SH-SY5Y (cell line): ENCODE data around the gene CYB561D1.

ENCODE experiments used
- GATA2 ChIP-seq: IDR thresholded peaks from 2 replicates; pipeline ENCODE4 v1.6.1; 2011; ENCODE audit warnings: mild to moderate bottlenecking, low read depth, low read length
- GATA3 ChIP-seq: IDR thresholded peaks from 2 replicates; pipeline ENCODE4 v1.6.1; 2011; ENCODE audit warnings: low read depth, mild to moderate bottlenecking, low read length, moderate library complexity

CYB561D1 gene

GRCh38 chr1:109543283-109543987, 49.5 kb downstream of the CYB561D1 start:
- TF ChIP-seq GATA3 (no peak), GATA2 (no peak)

GRCh38 chr1:109543988-109544735, 50.3 kb downstream of the CYB561D1 start:
- TF ChIP-seq GATA2: no peak
- TF ChIP-seq GATA3: no peak

DNA sequence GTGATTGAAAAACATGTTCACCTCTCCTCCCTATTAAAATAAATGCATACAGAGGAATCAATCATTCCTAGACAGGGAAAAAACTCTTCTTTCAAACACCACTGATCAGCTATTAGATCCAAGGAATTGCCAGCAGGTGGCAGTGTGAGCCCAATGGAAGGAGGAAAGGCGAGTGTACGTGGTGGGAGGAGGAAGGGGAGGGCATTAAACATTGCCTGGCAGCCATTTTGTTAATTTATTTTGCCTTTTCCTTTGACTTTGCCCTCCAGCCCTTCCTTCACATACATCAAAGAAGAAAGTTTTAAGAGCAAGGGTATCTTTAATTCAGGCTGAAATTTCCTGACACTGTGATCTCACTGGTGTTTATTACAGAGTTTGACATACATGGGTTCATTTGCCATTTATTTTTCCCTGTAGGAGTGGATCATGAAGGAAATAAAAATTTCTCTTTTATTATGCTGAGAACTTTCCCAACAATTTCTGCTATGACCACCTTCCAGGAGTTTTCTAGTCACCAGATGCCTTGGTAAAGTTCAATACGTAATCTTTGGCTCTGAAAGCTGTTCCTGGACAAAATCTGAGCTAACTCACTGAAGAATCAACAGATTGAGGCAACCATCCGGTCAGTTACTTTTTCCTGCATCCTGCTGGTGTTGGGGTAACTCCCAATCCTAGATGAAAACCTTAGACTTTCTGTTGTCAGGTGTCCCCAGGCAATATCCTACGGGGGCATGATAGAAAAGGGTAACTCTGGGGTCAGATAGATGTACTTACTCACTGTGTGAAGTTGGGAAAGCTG, 52.6 kb downstream of the CYB561D1 start:
- TF ChIP-seq GATA3: no peak
- TF ChIP-seq GATA2: no peak

GRCh38 chr1:109547463-109548320, 53.8 kb downstream of the CYB561D1 start:
- no peak for TF ChIP-seq GATA2
- no peak for TF ChIP-seq GATA3

GRCh38 chr1:109548321-109549267, 54.7 kb downstream of the CYB561D1 start, which contains the start of gene GNAI3:
Gene GNAI3, plus strand, starts transcription at chr1:109548615. Its CDS starts 106 bp downstream, at chr1:109548721.
- TF ChIP-seq GATA3: no peak
- TF ChIP-seq GATA2: no peak
